Suprapubic skin (tissue), 4 donors: Measurements from ENCODE around the gene GPLD1. TPM values are rescaled to one million over a fixed set of nuclear protein-coding genes. Genes with fewer than 3 reads are reported as not detected.

Experiments used
- DNase-seq, 2 donors: peaks; one replicate each; pipeline ENCODE4 v3.0.0-alpha.2; 2019; ENCODE audit warnings: low spot score in 2 of 2
- H3K27ac ChIP-seq: fragments of 200-600 bp; sonication (generic); one replicate; pipeline ENCODE4 v1.5.1; 2019
- H3K27me3 ChIP-seq: fragments of 200-600 bp; sonication (generic); one replicate; pipeline ENCODE4 v1.5.1; 2019
- H3K36me3 ChIP-seq: fragments of 200-600 bp; sonication (generic); one replicate; pipeline ENCODE4 v1.5.1; 2019
- H3K4me1 ChIP-seq: fragments of 200-600 bp; sonication (generic); one replicate; pipeline ENCODE4 v1.5.1; 2019
- H3K4me3 ChIP-seq: fragments of 200-600 bp; sonication (generic); one replicate; pipeline ENCODE4 v1.5.1; 2019; ENCODE audit warnings: mild to moderate bottlenecking
- H3K9me3 ChIP-seq: fragments of 200-600 bp; sonication (generic); one replicate; pipeline ENCODE4 v1.5.1; 2019
- CTCF ChIP-seq, 2 donors: fragments of 200-600 bp in 1 of 2; fragments of 450-650 bp in 1 of 2; sonication (generic) in 1 of 2; IDR thresholded peaks; one replicate each; pipeline ENCODE4 v1.5.1; 2016 to 2019; ENCODE audit warnings: antibody characterized with exemption in 2 of 2, mild to moderate bottlenecking in 1 of 2, moderate library complexity in 1 of 2
- EP300 ChIP-seq: sonication (generic); formaldehyde crosslinking; IDR thresholded peaks from one replicate; pipeline ENCODE4 v1.6.1; 2017; ENCODE audit warnings: antibody characterized with exemption
- POLR2A ChIP-seq, 2 donors: fragments of 450-650 bp; IDR thresholded peaks; one replicate each; pipeline ENCODE4 v1.6.1; 2017; ENCODE audit warnings: antibody characterized with exemption in 2 of 2, mild to moderate bottlenecking in 2 of 2, moderate library complexity in 2 of 2
- POLR2AphosphoS5 ChIP-seq, 3 donors: sonication (generic); formaldehyde crosslinking; IDR thresholded peaks; one replicate each; pipeline ENCODE4 v1.6.1; 2017; ENCODE audit warnings: antibody characterized with exemption in 3 of 3
- WGBS: methylation state at CpG from one replicate; pipeline ENCODE4 v1.1.5; 2018; 5-methylcytosine and 5-hydroxymethylcytosine counted together
- total RNA-seq, 4 donors: library from RNA; depleted of rRNA; stranded (reverse); fragments of >200 nt; gene quantifications; one replicate each; pipeline ENCODE4 v1.1.0, GENCODE V29; 2016

Gene GPLD1
- total RNA-seq, 4 donors from 2014 or later, result 28.9 to 55.3 (median 38.1) TPM

- TF ChIP-seq EP300 (no peak), CTCF (IDR thresholded peaks at IDR 0.05) (no peak), POLR2A (IDR thresholded peaks at IDR 0.05) (no peak), POLR2AphosphoS5 (IDR thresholded peaks at IDR 0.05) (no peak)
- H3K4me3 ChIP-seq, result no peak overlapping the region
- WGBS, result 89% methylated on average over 5 of the region's 5 CpGs
- H3K4me1 ChIP-seq, result no peaks in the 10 kb centered on the region
- H3K27ac ChIP-seq, result no peak overlapping the region
- no peaks in the 10 kb centered on the region for H3K9me3 ChIP-seq
- H3K36me3 ChIP-seq, result peaks cover 22% of the 10 kb centered on the region
- H3K27me3 ChIP-seq, result no peaks in the 10 kb centered on the region
- no peak for DNase-seq
These were observed 45.0 kb upstream of the GPLD1 start for GRCh38 chr6:24534329-24534728.

- Histone ChIP-seq H3K27ac (no peak overlapping the region), H3K4me1 (no peaks in the 10 kb centered on the region), H3K9me3 (no peaks in the 10 kb centered on the region), H3K4me3 (no peak overlapping the region), H3K27me3 (no peaks in the 10 kb centered on the region), H3K36me3 (peaks cover 20% of the 10 kb centered on the region)
- TF ChIP-seq POLR2A (IDR thresholded peaks at IDR 0.05), result no peak
- TF ChIP-seq CTCF (IDR thresholded peaks at IDR 0.05), result no peak
- no peak for TF ChIP-seq EP300
- DNase-seq, result no peak
- WGBS, result 58% methylated on average over 1 of the region's 1 CpG
These were observed 40.6 kb upstream of the GPLD1 start for GRCh38 chr6:24529985-24530384.

GRCh38 chr6:24524805-24525204, 35.4 kb upstream of the GPLD1 start:
- 64% methylated on average over 5 of the region's 5 CpGs for WGBS
- no peak overlapping the region for H3K27ac ChIP-seq
- DNase-seq, result no peak
- no peak overlapping the region for H3K4me3 ChIP-seq
- H3K27me3 ChIP-seq, result no peaks in the 10 kb centered on the region
- H3K36me3 ChIP-seq, result no peaks in the 10 kb centered on the region
- H3K4me1 ChIP-seq, result no peaks in the 10 kb centered on the region
- no peak for TF ChIP-seq POLR2AphosphoS5 (IDR thresholded peaks at IDR 0.05)
- H3K9me3 ChIP-seq, result no peaks in the 10 kb centered on the region

GRCh38 chr6:24524329-24524728, 35.0 kb upstream of the GPLD1 start:
- DNase-seq, result no peak
- TF ChIP-seq POLR2A (IDR thresholded peaks at IDR 0.05), result no peak
- TF ChIP-seq EP300, result no peak
- TF ChIP-seq POLR2AphosphoS5 (IDR thresholded peaks at IDR 0.05), result no peak
- no peak for TF ChIP-seq CTCF (IDR thresholded peaks at IDR 0.05)
- H3K36me3 ChIP-seq, result no peaks in the 10 kb centered on the region
- no peak overlapping the region for H3K4me3 ChIP-seq
- H3K27me3 ChIP-seq, result no peaks in the 10 kb centered on the region
- no peak overlapping the region for H3K27ac ChIP-seq
- H3K9me3 ChIP-seq, result no peaks in the 10 kb centered on the region
- H3K4me1 ChIP-seq, result no peaks in the 10 kb centered on the region
- 96% methylated on average over 3 of the region's 3 CpGs for WGBS

- Histone ChIP-seq H3K36me3 (peaks cover 4% of the 10 kb centered on the region), H3K4me3 (no peak overlapping the region), H3K27ac (no peak overlapping the region), H3K9me3 (no peaks in the 10 kb centered on the region), H3K27me3 (no peaks in the 10 kb centered on the region), H3K4me1 (no peaks in the 10 kb centered on the region)
- 83% methylated on average over 13 of the region's 13 CpGs for WGBS
- no peak for TF ChIP-seq EP300
- TF ChIP-seq POLR2A (IDR thresholded peaks at IDR 0.05), result no peak
- TF ChIP-seq POLR2AphosphoS5 (IDR thresholded peaks at IDR 0.05), result no peak
- TF ChIP-seq CTCF (IDR thresholded peaks at IDR 0.05), result no peak
- no peak for DNase-seq
These were observed 33.1 kb upstream of the GPLD1 start for GRCh38 chr6:24522228-24523176.
